ENCODE measurements around the gene TSPAN1.
A peak's percentile ranks its signal among the peaks of the same experiment; 100 is the strongest.
"Not testable (repeated sequence)": the region's sequence is repeated elsewhere in the genome, so short reads cannot be mapped to it uniquely, and the experiment has no call there.

TSPAN1 gene

GRCh38 chr1:46220808-46221207 lies 45.9 kb downstream of the TSPAN1 start:
- DNase-seq (ENCODE audit: low read depth, low spot score): no peak
- in situ Hi-C loops (cut with HindIII; ENCODE audit: low sequenced_read_pairs): no loop called here
- no peak overlapping the region for H3K4me3 ChIP-seq (ENCODE audit: low read depth, low read length)
- TF ChIP-seq CTCF (IDR thresholded peaks at IDR 0.05; ENCODE audit: low read depth, low read length): no peak

- no peak for TF ChIP-seq CTCF (IDR thresholded peaks at IDR 0.05; ENCODE audit: low read depth, low read length)
- in situ Hi-C loops (cut with HindIII; ENCODE audit: low sequenced_read_pairs): no loop called here
- DNase-seq (ENCODE audit: low read depth, low spot score): no peak
- H3K4me3 ChIP-seq (ENCODE audit: low read depth, low read length): no peak overlapping the region
Measured at GRCh38 chr1:46221749-46222148, 46.9 kb downstream of the TSPAN1 start.

- H3K4me3 ChIP-seq (ENCODE audit: low read depth, low read length); in situ Hi-C loops (cut with HindIII; ENCODE audit: low sequenced_read_pairs); DNase-seq (ENCODE audit: low read depth, low spot score): not testable (repeated sequence)
Measured at GRCh38 chr1:46223055-46223454, 48.2 kb downstream of the TSPAN1 start.

GRCh38 chr1:46223472-46223943 lies 48.6 kb downstream of the TSPAN1 start:
- in situ Hi-C loops (cut with HindIII; ENCODE audit: low sequenced_read_pairs): no loop called here
- peak; percentile 93 for TF ChIP-seq CTCF (IDR thresholded peaks at IDR 0.05; ENCODE audit: low read depth, low read length)
- peak; percentile 91 for DNase-seq (ENCODE audit: low read depth, low spot score)

GRCh38 chr1:46224966-46225365 lies 50.1 kb downstream of the TSPAN1 start:
- no peak for DNase-seq (ENCODE audit: low read depth, low spot score)
- in situ Hi-C loops (cut with HindIII; ENCODE audit: low sequenced_read_pairs): no loop called here
- no peak overlapping the region for H3K4me3 ChIP-seq (ENCODE audit: low read depth, low read length)
- TF ChIP-seq CTCF (IDR thresholded peaks at IDR 0.05; ENCODE audit: low read depth, low read length): no peak

More at GRCh38 chr1:46223472-46223943, 48.6 kb downstream of the TSPAN1 start:
- no peak overlapping the region for H3K4me3 ChIP-seq (ENCODE audit: low read depth, low read length)

- H3K4me3 ChIP-seq (ENCODE audit: low read depth, low read length); in situ Hi-C loops (cut with HindIII; ENCODE audit: low sequenced_read_pairs); DNase-seq (ENCODE audit: low read depth, low spot score): not testable (repeated sequence)
Measured at GRCh38 chr1:46231231-46231630, 56.3 kb downstream of the TSPAN1 start.
